PC-3 (cell line): ENCODE measurements around the gene ICAM4. TPM values are rescaled to one million over a fixed set of nuclear protein-coding genes. Genes with fewer than 3 reads are reported as not detected.

Experiments
- ATAC-seq: fragments of 200-7000 bp; cut with Tn5 transposase; 2 replicates; pipeline ENCODE4 v1.9.1; 2020; ENCODE audit warnings: mild to moderate bottlenecking, moderate library complexity
- BruUV-seq: library from RNA; stranded (reverse); fragments of 400-500 nt; replicated peaks from 2 replicates; lab custom pipeline; 2021; lab: Mats Ljungman, UMichigan
- CTCF ChIA-PET: fragments of 300-600 bp; sonication (Branson Sonifier 250); formaldehyde crosslinking; loops from one replicate; lab custom pipeline; 2022; ENCODE audit warnings: antibody characterized with exemption; lab: Charles Lee
- POLR2A ChIA-PET: fragments of 300-600 bp; sonication (Branson Sonifier 250); formaldehyde crosslinking; loops from one replicate; lab custom pipeline; 2022; ENCODE audit warnings: antibody characterized with exemption; ENCODE audit not compliant: unreplicated experiment; lab: Charles Lee
- DNase-seq: peaks from one replicate; pipeline ENCODE4 v3.0.0-alpha.2; 2015
- H2AFZ ChIP-seq: fragments of 300-600 bp; sonication (generic); 2 replicates; pipeline ENCODE4 v1.6.0; 2016; ENCODE audit warnings: antibody characterized with exemption, low read length
- H3F3A ChIP-seq: fragments of 300-600 bp; sonication (generic); one replicate; pipeline ENCODE4 v1.6.0; 2017; ENCODE audit warnings: antibody characterized with exemption, low read length, control low read depth, mild to moderate bottlenecking; ENCODE audit not compliant: unreplicated experiment
- H3K27ac ChIP-seq: fragments of 300-600 bp; sonication (generic); 2 replicates; pipeline ENCODE4 v1.5.1; 2016; ENCODE audit warnings: mild to moderate bottlenecking, low read length
- H3K27me3 ChIP-seq: fragments of 300-600 bp; sonication (generic); 2 replicates; pipeline ENCODE4 v1.6.1; 2016; ENCODE audit warnings: low read length, mixed read lengths
- H3K36me3 ChIP-seq: fragments of 300-600 bp; sonication (generic); 2 replicates; pipeline ENCODE4 v1.6.1; 2016; ENCODE audit warnings: low read depth, mixed run types, low read length, mixed read lengths
- H3K4me1 ChIP-seq: fragments of 300-600 bp; sonication (generic); 2 replicates; pipeline ENCODE4 v1.5.1; 2016; ENCODE audit warnings: low read length; ENCODE audit not compliant: insufficient read depth
- H3K4me2 ChIP-seq: fragments of 300-600 bp; sonication (generic); 2 replicates; pipeline ENCODE4 v1.6.0; 2016; ENCODE audit warnings: low read length
- H3K4me3 ChIP-seq: fragments of 300-600 bp; sonication (generic); 2 replicates; pipeline ENCODE4 v1.5.1; 2016; ENCODE audit warnings: mild to moderate bottlenecking, low read length, mixed read lengths
- H3K79me2 ChIP-seq: fragments of 300-600 bp; sonication (generic); 2 replicates; pipeline ENCODE4 v1.6.1; 2017; ENCODE audit warnings: low read length, mixed read lengths
- H3K9ac ChIP-seq: fragments of 300-600 bp; sonication (generic); 2 replicates; pipeline ENCODE4 v1.6.0; 2016; ENCODE audit warnings: mild to moderate bottlenecking, low read length
- H3K9me2 ChIP-seq: fragments of 300-600 bp; sonication (generic); replicated peaks from 2 replicates; pipeline ENCODE4 v1.6.1; 2016; ENCODE audit warnings: mixed run types, low read length, mixed read lengths
- H3K9me3 ChIP-seq: fragments of 300-600 bp; sonication (generic); 2 replicates; pipeline ENCODE4 v1.6.1; 2016; ENCODE audit warnings: low read length, mixed read lengths
- H4K20me1 ChIP-seq: fragments of 300-600 bp; sonication (generic); 2 replicates; pipeline ENCODE4 v1.6.1; 2016; ENCODE audit warnings: low read length, mixed read lengths
- CTCF ChIP-seq: fragments of 300-600 bp; sonication (generic); conservative IDR thresholded peaks from 2 replicates; pipeline ENCODE4 v1.5.1; 2017; ENCODE audit warnings: antibody characterized with exemption, low read depth, mild to moderate bottlenecking, low read length
- EZH2 ChIP-seq: fragments of 300-600 bp; sonication (generic); IDR thresholded peaks from one replicate; pipeline ENCODE4 v1.6.1; 2017; ENCODE audit warnings: antibody characterized with exemption, mild to moderate bottlenecking, low read length; ENCODE audit not compliant: unreplicated experiment
- EZH2phosphoT487 ChIP-seq: fragments of 300-600 bp; sonication (generic); IDR thresholded peaks from 2 replicates; pipeline ENCODE4 v1.6.1; 2018; ENCODE audit warnings: mild to moderate bottlenecking, antibody characterized with exemption, low read length, borderline replicate concordance
- intact Hi-C: fragments of 100-400 bp; cut with micrococcal nuclease; formaldehyde crosslinking; loops from 2 replicates; pipeline ENCODE4 v1.9.0; 2023
- total RNA-seq: library from RNA; depleted of rRNA; stranded (reverse); fragments of >200 nt; gene quantifications from 2 replicates; pipeline ENCODE4 v1.2.3, GENCODE V29; 2014

The ICAM4 gene
- total RNA-seq, 1 experiment from 2014 or later: not detected

GRCh38 chr19:10294368-10294697 lies 7.6 kb downstream of the ICAM4 start:
- no peaks in the 10 kb centered on the region for H3K9me3 ChIP-seq
- no peak overlapping the region for H2AFZ ChIP-seq
- no TSS peak for BruUV-seq
- DNase-seq (no peak), ATAC-seq (no peak)
- CTCF ChIA-PET: no interaction called here
- H4K20me1 ChIP-seq: no peaks in the 10 kb centered on the region
- H3F3A ChIP-seq: no peaks in the 10 kb centered on the region
- TF ChIP-seq EZH2: no peak
- TF ChIP-seq EZH2phosphoT487: no peak
- TF ChIP-seq CTCF: no peak
- no peak overlapping the region for H3K27ac ChIP-seq
- H3K4me3 ChIP-seq: no peak overlapping the region
- H3K79me2 ChIP-seq: no peaks in the 10 kb centered on the region
- H3K9me2 ChIP-seq: no peaks in the 10 kb centered on the region
- peaks cover 19% of the 10 kb centered on the region; the same call in 1 of the 2 replicates for H3K27me3 ChIP-seq
- H3K4me2 ChIP-seq: no peak overlapping the region
- H3K9ac ChIP-seq: no peak overlapping the region
- peaks cover 22% of the 10 kb centered on the region for H3K4me1 ChIP-seq
- no peaks in the 10 kb centered on the region for H3K36me3 ChIP-seq
- POLR2A ChIA-PET: no interaction called here
- intact Hi-C loops: no loop called here

- peaks cover 16% of the 10 kb centered on the region; the same call in 1 of the 2 replicates for H3K27me3 ChIP-seq
- H3K79me2 ChIP-seq: no peaks in the 10 kb centered on the region
- H3F3A ChIP-seq: no peaks in the 10 kb centered on the region
- TF ChIP-seq EZH2 (no peak), EZH2phosphoT487 (no peak), CTCF (0 out of 2 replicates have a peak, but pooled peaks have one; percentile 16)
- H3K9me3 ChIP-seq: no peaks in the 10 kb centered on the region
- H3K4me1 ChIP-seq: peaks cover 15% of the 10 kb centered on the region
- no peak overlapping the region for H3K9ac ChIP-seq
- no peak overlapping the region for H3K4me3 ChIP-seq
- no peaks in the 10 kb centered on the region for H3K9me2 ChIP-seq
- H4K20me1 ChIP-seq: no peaks in the 10 kb centered on the region
- ChIA-PET CTCF (no interaction called here), POLR2A (no interaction called here)
- H3K4me2 ChIP-seq: peak overlapping the region; percentile 8; the same call in 1 of the 2 replicates
- ATAC-seq: no peak
- H2AFZ ChIP-seq: no peak overlapping the region
- no peaks in the 10 kb centered on the region for H3K36me3 ChIP-seq
- no peak for DNase-seq
- BruUV-seq: no TSS peak
- intact Hi-C loops: no loop called here
- no peak overlapping the region for H3K27ac ChIP-seq
These were observed 8.6 kb downstream of the ICAM4 start for GRCh38 chr19:10295305-10295846.

- Histone ChIP-seq H4K20me1 (no peaks in the 10 kb centered on the region), H3F3A (no peaks in the 10 kb centered on the region), H3K36me3 (no peaks in the 10 kb centered on the region), H3K27me3 (peaks cover 9% of the 10 kb centered on the region; the same call in 1 of the 2 replicates), H3K27ac (no peak overlapping the region), H3K79me2 (no peaks in the 10 kb centered on the region), H3K4me2 (no peak overlapping the region), H3K9ac (no peak overlapping the region), H3K4me3 (no peak overlapping the region), H3K4me1 (peaks cover 8% of the 10 kb centered on the region), H3K9me2 (no peaks in the 10 kb centered on the region), H3K9me3 (no peaks in the 10 kb centered on the region), H2AFZ (no peak overlapping the region)
- no TSS peak for BruUV-seq
- DNase-seq: no peak
- no peak for ATAC-seq
- ChIA-PET CTCF (no interaction called here), POLR2A (no interaction called here)
- intact Hi-C loops: no loop called here
- no peak for TF ChIP-seq CTCF
- TF ChIP-seq EZH2: no peak
- no peak for TF ChIP-seq EZH2phosphoT487
These were observed 9.3 kb downstream of the ICAM4 start for GRCh38 chr19:10295847-10296591.
